HAP-1 (cell line): ENCODE results near the gene RAB8A.

Experiments used
- DNase-seq, 2 experiments: peaks; one replicate each; pipeline ENCODE4 v3.0.0-alpha.2; 2016 to 2020; ENCODE audit warnings: low spot score in 2 of 2
- H3K27me3 ChIP-seq: fragments of 250-450 bp; sonication (Bioruptor Pico); 2 replicates; pipeline ENCODE4 v1.5.1; 2020; ENCODE audit warnings: low read depth, mild to moderate bottlenecking, moderate library complexity
- H3K36me3 ChIP-seq: fragments of 250-450 bp; sonication (Bioruptor Pico); replicated peaks from 2 replicates; pipeline ENCODE4 v1.5.1; 2020; ENCODE audit warnings: mild to moderate bottlenecking
- H3K4me1 ChIP-seq: fragments of 250-450 bp; sonication (Bioruptor Pico); 2 replicates; pipeline ENCODE4 v1.5.1; 2020; ENCODE audit warnings: mild to moderate bottlenecking
- H3K4me3 ChIP-seq: fragments of 250-450 bp; sonication (Bioruptor Pico); 2 replicates; pipeline ENCODE4 v1.5.1; 2020; ENCODE audit warnings: mild to moderate bottlenecking, moderate library complexity
- H3K9me3 ChIP-seq: fragments of 250-450 bp; sonication (Bioruptor Pico); 2 replicates; pipeline ENCODE4 v1.5.1; 2020; ENCODE audit warnings: mild to moderate bottlenecking, moderate library complexity
- in situ Hi-C: fragments of 300-500 bp; cut with MboI; formaldehyde crosslinking; loops from 3 replicates; pipeline ENCODE4 v1.14.3; 2020; ENCODE audit warnings: low sequenced_read_pairs, inconsistent platforms, mixed read lengths

The RAB8A gene

DNA sequence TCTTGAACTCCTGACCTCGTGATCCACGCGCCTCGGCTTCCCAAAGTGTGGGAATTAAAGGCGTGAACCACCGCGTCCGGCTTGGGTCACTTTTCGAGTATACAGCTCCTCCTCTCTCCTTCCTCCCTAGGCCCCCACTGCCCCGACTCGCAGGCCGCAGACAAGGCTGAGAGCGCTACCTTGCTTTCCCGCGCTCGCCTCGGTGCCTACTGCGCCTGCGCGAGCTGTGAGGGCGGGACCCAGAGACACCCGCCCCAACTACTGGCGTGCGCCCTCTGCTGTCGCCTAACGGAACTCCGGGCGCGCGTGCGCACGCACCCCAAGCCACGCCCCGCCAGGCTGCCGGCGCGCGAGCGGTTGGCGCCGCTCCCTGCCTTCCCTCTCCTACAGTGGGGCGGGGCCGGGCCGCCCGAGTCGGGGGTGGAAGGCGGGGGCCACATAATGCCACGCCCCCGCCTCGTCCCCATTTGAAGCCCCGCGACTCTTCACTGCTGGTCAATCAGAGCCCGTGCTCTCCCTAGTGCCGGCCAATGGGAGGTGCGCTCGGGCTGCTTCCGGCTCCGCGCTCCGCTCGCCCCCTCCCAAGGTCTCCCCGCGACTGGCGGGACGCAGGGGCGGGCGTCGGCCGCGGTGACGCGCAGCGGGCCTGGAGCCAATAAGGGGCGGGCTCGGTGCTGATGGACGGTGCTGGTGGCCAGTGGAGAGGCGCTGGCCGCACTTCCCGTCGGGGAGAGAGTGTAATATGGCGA is at the start of gene RAB8A:
Gene RAB8A, plus strand, starts transcription at position 730 of the 749 bp plus-strand sequence. Its CDS starts 13 bp downstream, at position 743.
- Histone ChIP-seq H3K9me3 (no peaks in the 10 kb centered on the region), H3K27me3 (no peaks in the 10 kb centered on the region), H3K4me1 (peaks cover 16% of the 10 kb centered on the region), H3K4me3 (peak within 1 kb of the TSS; percentile 99), H3K36me3 (peaks cover 13% of the 10 kb centered on the region)
- peak; percentile 97 to 98 for DNase-seq
- in situ Hi-C loops, result no loop called here

- no peak for DNase-seq
- peaks cover 2% of the 10 kb centered on the region; the same call in 1 of the 2 replicates for H3K9me3 ChIP-seq
- no peaks in the 10 kb centered on the region for H3K27me3 ChIP-seq
- no peak overlapping the region for H3K4me3 ChIP-seq
- in situ Hi-C loops, result no loop called here
- no peaks in the 10 kb centered on the region for H3K36me3 ChIP-seq
- no peaks in the 10 kb centered on the region for H3K4me1 ChIP-seq
These were observed 49.7 kb upstream of the RAB8A start for GRCh38 chr19:16061943-16062342.

DNA sequence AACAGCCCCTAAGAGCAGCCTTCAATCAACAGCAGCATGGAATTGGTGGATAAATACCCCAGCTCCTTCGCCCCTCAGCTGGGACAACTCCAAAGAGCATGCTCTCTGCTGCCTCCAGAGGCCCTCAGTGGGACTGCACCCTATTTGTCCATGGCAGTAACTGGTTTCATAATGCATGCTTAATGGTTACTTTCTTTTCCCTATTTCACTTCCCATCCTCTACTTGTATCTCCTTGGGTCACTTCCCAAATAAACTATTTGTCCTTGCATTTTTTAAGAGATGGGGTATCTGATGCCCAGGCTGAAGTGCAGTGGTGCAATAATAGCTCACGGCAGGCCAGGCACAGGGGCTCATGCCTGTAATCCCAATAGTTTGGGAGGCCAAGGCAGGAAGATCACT is 48.9 kb upstream of the RAB8A start:
- H3K9me3 ChIP-seq, result no peaks in the 10 kb centered on the region
- DNase-seq, result peak in 1 of 2 experiments; percentile 76
- no peak overlapping the region for H3K4me3 ChIP-seq
- H3K4me1 ChIP-seq, result no peaks in the 10 kb centered on the region
- H3K27me3 ChIP-seq, result no peaks in the 10 kb centered on the region
- H3K36me3 ChIP-seq, result no peaks in the 10 kb centered on the region
- in situ Hi-C loops, result no loop called here

DNA sequence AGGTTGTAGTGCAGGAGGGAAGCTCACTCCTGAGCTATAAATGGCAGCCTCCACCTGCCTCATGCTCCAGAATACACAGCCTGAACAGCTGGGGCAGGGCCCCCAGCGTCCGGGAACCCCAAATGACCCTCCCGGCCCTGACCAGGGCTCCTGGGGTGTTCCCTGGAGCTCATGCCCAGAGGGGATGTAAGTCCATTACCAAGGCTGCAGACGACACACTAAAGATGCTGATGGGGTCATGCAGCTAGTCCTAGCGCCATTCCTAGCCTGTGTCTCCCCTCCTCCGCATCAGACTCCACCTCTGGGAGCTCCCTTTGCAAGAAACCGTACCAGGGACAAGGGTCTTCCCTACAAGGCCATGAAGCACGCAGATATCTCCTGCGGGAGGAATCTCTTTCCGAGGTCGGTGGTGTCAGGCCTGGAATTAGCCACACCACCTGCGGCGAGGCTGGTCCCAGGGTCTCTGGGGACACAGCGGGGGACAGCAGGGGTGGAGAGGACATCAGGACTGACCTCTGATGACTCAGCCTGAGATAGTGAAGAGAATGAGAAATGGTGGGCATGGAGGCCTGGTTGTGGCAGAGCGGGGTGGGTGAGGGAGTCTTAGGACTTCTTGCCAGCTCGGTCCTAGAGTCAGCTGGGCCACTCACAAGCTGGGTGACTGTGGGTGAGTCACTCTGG is 47.3 kb upstream of the RAB8A start:
- no peaks in the 10 kb centered on the region for H3K36me3 ChIP-seq
- H3K4me3 ChIP-seq, result no peak overlapping the region
- no peaks in the 10 kb centered on the region for H3K9me3 ChIP-seq
- no peaks in the 10 kb centered on the region for H3K4me1 ChIP-seq
- no peak for DNase-seq
- H3K27me3 ChIP-seq, result no peaks in the 10 kb centered on the region
- in situ Hi-C loops, result no loop called here

- no peak overlapping the region for H3K4me3 ChIP-seq
- DNase-seq, result peak in 1 of 2 experiments; percentile 30
- no peaks in the 10 kb centered on the region for H3K4me1 ChIP-seq
- in situ Hi-C loops, result no loop called here
- H3K27me3 ChIP-seq, result no peaks in the 10 kb centered on the region
- no peaks in the 10 kb centered on the region for H3K9me3 ChIP-seq
- H3K36me3 ChIP-seq, result no peaks in the 10 kb centered on the region
These were observed 45.0 kb upstream of the RAB8A start for GRCh38 chr19:16066611-16067104.

- Histone ChIP-seq H3K4me3 (no peak overlapping the region), H3K9me3 (no peaks in the 10 kb centered on the region), H3K4me1 (no peaks in the 10 kb centered on the region), H3K36me3 (no peaks in the 10 kb centered on the region), H3K27me3 (no peaks in the 10 kb centered on the region)
- in situ Hi-C loops, result no loop called here
- no peak for DNase-seq
These were observed 44.3 kb upstream of the RAB8A start for GRCh38 chr19:16067205-16067938.

GRCh38 chr19:16068696-16069259 is 42.9 kb upstream of the RAB8A start:
- Histone ChIP-seq H3K4me1 (no peaks in the 10 kb centered on the region), H3K27me3 (no peaks in the 10 kb centered on the region), H3K4me3 (no peak overlapping the region), H3K36me3 (no peaks in the 10 kb centered on the region), H3K9me3 (no peaks in the 10 kb centered on the region)
- no peak for DNase-seq
- in situ Hi-C loops, result no loop called here

DNA sequence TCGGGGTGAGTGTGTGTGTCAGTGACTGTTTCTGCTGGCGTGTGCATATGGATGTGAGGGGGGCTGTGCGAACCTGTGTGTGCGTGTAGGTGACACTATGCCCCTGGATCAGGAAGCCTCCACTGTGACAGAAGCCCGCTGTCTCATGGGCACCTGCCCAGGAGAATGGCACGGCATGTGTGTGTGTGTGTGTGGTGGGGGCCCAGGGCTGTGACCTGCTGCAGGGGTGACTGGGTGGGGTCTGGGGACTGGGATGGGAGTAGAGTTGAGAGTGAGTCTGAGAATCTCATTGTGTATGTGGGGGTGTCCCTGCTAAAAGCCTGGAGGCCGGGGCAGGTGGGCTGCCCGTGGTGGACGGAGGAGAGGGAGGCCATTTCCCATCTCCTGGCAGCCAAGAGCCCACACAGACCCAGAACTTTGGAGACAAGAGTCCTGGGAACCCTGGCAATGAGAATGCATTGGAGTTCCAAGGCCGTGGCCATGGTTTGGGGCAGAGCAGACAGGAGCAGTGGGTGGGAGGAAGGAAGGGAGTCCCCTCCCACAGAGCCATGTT is 41.8 kb upstream of the RAB8A start:
- in situ Hi-C loops, result no loop called here
- no peak for DNase-seq
- no peaks in the 10 kb centered on the region for H3K4me1 ChIP-seq
- H3K27me3 ChIP-seq, result no peaks in the 10 kb centered on the region
- H3K9me3 ChIP-seq, result no peaks in the 10 kb centered on the region
- H3K4me3 ChIP-seq, result no peak overlapping the region
- no peaks in the 10 kb centered on the region for H3K36me3 ChIP-seq

- in situ Hi-C loops, result no loop called here
- Histone ChIP-seq H3K9me3 (no peaks in the 10 kb centered on the region), H3K4me3 (no peak overlapping the region), H3K27me3 (no peaks in the 10 kb centered on the region), H3K4me1 (no peaks in the 10 kb centered on the region), H3K36me3 (no peaks in the 10 kb centered on the region)
- DNase-seq, result no peak
These were observed 41.2 kb upstream of the RAB8A start for GRCh38 chr19:16070366-16070990.

GRCh38 chr19:16071072-16071691 is 40.5 kb upstream of the RAB8A start:
- H3K4me3 ChIP-seq, result no peak overlapping the region
- H3K27me3 ChIP-seq, result no peaks in the 10 kb centered on the region
- DNase-seq, result no peak
- in situ Hi-C loops, result no loop called here
- H3K36me3 ChIP-seq, result no peaks in the 10 kb centered on the region
- H3K9me3 ChIP-seq, result no peaks in the 10 kb centered on the region
- no peaks in the 10 kb centered on the region for H3K4me1 ChIP-seq

DNA sequence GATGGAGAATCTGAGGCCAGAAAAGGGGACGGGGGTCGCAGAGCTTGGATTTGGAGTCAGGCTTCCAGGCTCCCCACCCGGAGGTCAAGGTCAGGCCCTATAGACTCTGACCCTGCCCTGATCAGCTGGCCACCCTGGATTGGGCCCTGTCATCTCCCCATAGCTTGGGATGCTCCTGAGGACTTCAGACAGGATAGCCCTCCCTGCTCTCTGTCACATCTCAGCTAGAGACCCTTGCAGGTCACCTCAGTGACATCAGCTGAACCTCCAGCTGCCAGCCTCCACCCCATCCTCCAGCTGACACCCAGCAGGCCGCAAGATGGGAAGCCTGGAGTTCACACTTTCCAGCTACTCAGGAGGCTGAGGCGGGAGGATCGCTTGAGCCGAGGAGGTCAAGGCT is 38.2 kb upstream of the RAB8A start:
- Histone ChIP-seq H3K4me3 (no peak overlapping the region), H3K4me1 (peaks cover 7% of the 10 kb centered on the region; the same call in 1 of the 2 replicates), H3K36me3 (peaks cover 4% of the 10 kb centered on the region; the same call in 1 of the 2 replicates), H3K9me3 (no peaks in the 10 kb centered on the region), H3K27me3 (no peaks in the 10 kb centered on the region)
- in situ Hi-C loops, result no loop called here
- no peak for DNase-seq

DNA sequence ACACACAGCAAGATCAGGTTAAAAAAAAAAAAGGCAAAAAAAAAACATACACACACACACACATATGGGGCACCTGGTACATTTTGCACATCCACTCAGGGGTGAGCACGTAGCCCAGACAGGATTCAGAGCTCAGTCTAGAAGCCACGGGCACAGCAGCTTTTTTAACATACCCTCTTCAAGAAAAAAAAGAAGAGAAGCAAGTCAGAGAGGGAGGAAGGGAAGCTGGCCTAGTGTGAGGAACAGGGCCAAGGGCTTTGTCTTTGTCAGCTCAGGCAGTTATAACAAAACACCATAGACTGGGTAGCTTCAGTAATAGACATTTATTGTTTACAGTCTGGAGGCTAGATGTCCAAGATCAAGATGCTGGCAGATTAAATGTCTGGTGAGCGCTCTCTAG is 37.7 kb upstream of the RAB8A start:
- no peaks in the 10 kb centered on the region for H3K27me3 ChIP-seq
- H3K9me3 ChIP-seq, result no peaks in the 10 kb centered on the region
- no peak for DNase-seq
- peaks cover 8% of the 10 kb centered on the region for H3K4me1 ChIP-seq
- in situ Hi-C loops, result no loop called here
- H3K4me3 ChIP-seq, result no peak overlapping the region
- H3K36me3 ChIP-seq, result peaks cover 4% of the 10 kb centered on the region; the same call in 1 of the 2 replicates
